Type B pancreatic cell (in vitro differentiated cells): Measurements from ENCODE around the gene TWIST2. TPM values are rescaled to one million over a fixed set of nuclear protein-coding genes. Genes with fewer than 3 reads are reported as not detected.

Experiments used
- DNase-seq: peaks from one replicate; pipeline ENCODE4 v3.0.0; 2021; ENCODE audit warnings: mixed read lengths; ENCODE audit not compliant: unreplicated experiment; ENCODE audit errors: extremely low spot score
- H3K27ac Mint-ChIP-seq: 2 replicates; pipeline ENCODE4 v1.8.0; 2021; ENCODE audit warnings: mild to moderate bottlenecking, mixed read lengths
- H3K27me3 Mint-ChIP-seq: 2 replicates; pipeline ENCODE4 v1.8.0; 2021; ENCODE audit warnings: mixed read lengths
- H3K36me3 Mint-ChIP-seq: 2 replicates; pipeline ENCODE4 v1.8.0; 2021; ENCODE audit warnings: mixed read lengths
- H3K4me1 Mint-ChIP-seq: one replicate; pipeline ENCODE4 v1.8.0; 2021; ENCODE audit warnings: mixed read lengths; ENCODE audit not compliant: unreplicated experiment
- H3K4me3 Mint-ChIP-seq: 2 replicates; pipeline ENCODE4 v1.8.0; 2021; ENCODE audit warnings: mild to moderate bottlenecking, mixed read lengths
- H3K9me3 Mint-ChIP-seq: 2 replicates; pipeline ENCODE4 v1.8.0; 2021; ENCODE audit warnings: mixed read lengths
- CTCF ChIP-seq: fragments of 200-600 bp; sonication (generic); conservative IDR thresholded peaks from 2 replicates; pipeline ENCODE4 v1.5.0; 2021; ENCODE audit warnings: antibody characterized with exemption, mild to moderate bottlenecking
- total RNA-seq: library from RNA; stranded (reverse); gene quantifications from 2 replicates; pipeline ENCODE4 v1.2.1, GENCODE V29; 2021; ENCODE audit warnings: low replicate concordance

Gene TWIST2
- total RNA-seq, 1 donor from 2014 or later: 27.3 TPM

DNA sequence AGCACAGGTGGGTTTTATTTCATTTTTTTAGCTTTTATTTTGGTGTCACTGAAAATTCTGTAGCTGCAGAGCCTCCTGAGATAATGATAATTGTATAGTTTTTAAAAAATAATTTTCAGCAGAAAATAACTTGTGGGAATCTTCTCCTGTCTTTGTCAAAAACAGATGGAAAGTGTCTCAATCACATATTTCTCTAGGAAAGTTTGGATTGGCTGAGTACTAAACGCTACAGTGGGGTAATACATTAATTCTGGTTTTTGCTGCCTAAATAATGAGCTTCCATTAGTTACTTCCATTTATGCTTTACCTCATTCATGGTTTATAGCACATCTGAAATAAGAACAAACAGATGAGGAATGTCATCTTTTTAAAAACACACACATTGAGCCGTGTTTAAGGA, 2.2 kb downstream of the TWIST2 start:
- Mint-ChIP-seq H3K27me3 (peaks cover 75% of the 10 kb centered on the region), H3K9me3 (no peaks in the 10 kb centered on the region)

DNA sequence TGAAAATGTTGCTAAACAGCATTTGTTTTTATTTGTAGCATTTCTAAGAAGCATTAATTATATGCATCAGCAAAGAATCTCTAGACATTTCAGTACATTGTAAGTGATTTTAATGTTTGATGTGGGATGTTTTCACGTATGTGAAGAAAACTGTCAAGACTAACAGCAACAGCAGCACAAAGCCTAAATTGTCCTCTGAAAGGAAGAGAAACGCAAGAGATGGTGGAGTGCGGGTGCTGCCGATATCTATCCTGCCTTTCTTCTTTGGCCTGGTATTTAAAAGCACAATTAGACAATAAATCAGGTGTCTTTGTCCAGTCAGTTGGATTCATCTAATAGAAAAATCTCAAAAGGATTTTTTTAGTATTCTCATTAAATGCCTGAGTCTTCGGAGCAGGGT, 3.1 kb downstream of the TWIST2 start:
- Mint-ChIP-seq H3K27ac (no peak overlapping the region), H3K4me1 (peaks cover 21% of the 10 kb centered on the region), H3K4me3 (peak overlapping the region; percentile 56), H3K27me3 (peaks cover 75% of the 10 kb centered on the region), H3K36me3 (peaks cover 20% of the 10 kb centered on the region), H3K9me3 (no peaks in the 10 kb centered on the region)
- no peak for DNase-seq
- TF ChIP-seq CTCF: no peak

More for the DNA sequence above, 2.2 kb downstream of the TWIST2 start:
- no peak overlapping the region for H3K27ac Mint-ChIP-seq
- peak overlapping the region; percentile 82 for H3K4me3 Mint-ChIP-seq
- peaks cover 16% of the 10 kb centered on the region for H3K36me3 Mint-ChIP-seq
- no peak for TF ChIP-seq CTCF
- no peak for DNase-seq
- peaks cover 26% of the 10 kb centered on the region for H3K4me1 Mint-ChIP-seq

DNA sequence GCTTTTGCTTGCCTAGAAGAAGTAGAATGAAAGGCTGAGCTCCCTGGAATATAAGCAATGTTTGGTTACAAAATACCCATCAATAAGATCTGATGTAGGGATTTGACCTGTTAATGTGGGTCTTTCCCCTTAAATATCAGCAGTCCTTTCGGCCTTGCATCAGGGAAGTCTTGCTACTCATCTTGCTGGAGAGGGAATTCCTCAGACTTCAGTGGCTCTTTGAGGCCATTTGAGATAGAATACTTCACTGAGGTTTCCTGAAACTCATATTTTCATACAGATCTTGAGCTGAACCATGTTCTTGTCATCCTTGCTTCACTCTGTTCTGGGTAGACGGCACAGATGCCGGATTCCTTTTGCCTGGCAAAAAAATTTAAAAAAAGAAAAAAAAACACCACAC, 3.9 kb downstream of the TWIST2 start:
- H3K27me3 Mint-ChIP-seq: peaks cover 71% of the 10 kb centered on the region
- peaks cover 18% of the 10 kb centered on the region for H3K4me1 Mint-ChIP-seq
- H3K9me3 Mint-ChIP-seq: no peaks in the 10 kb centered on the region
- DNase-seq: no peak
- H3K36me3 Mint-ChIP-seq: peaks cover 20% of the 10 kb centered on the region
- no peak overlapping the region for H3K27ac Mint-ChIP-seq
- no peak for TF ChIP-seq CTCF
- H3K4me3 Mint-ChIP-seq: peak overlapping the region; percentile 56

GRCh38 chr2:238852206-238852869, 4.5 kb downstream of the TWIST2 start:
- peaks cover 18% of the 10 kb centered on the region for H3K4me1 Mint-ChIP-seq
- H3K27ac Mint-ChIP-seq: no peak overlapping the region
- DNase-seq: no peak
- no peak for TF ChIP-seq CTCF
- peak overlapping the region; percentile 56 for H3K4me3 Mint-ChIP-seq
- H3K36me3 Mint-ChIP-seq: peaks cover 20% of the 10 kb centered on the region
- H3K27me3 Mint-ChIP-seq: peaks cover 71% of the 10 kb centered on the region
- H3K9me3 Mint-ChIP-seq: no peaks in the 10 kb centered on the region

GRCh38 chr2:238853218-238853617, 5.3 kb downstream of the TWIST2 start:
- TF ChIP-seq CTCF: no peak
- no peak for DNase-seq
- peaks cover 70% of the 10 kb centered on the region for H3K27me3 Mint-ChIP-seq
- H3K9me3 Mint-ChIP-seq: no peaks in the 10 kb centered on the region
- H3K4me3 Mint-ChIP-seq: no peak overlapping the region
- peaks cover 20% of the 10 kb centered on the region for H3K36me3 Mint-ChIP-seq
- H3K4me1 Mint-ChIP-seq: peaks cover 18% of the 10 kb centered on the region
- no peak overlapping the region for H3K27ac Mint-ChIP-seq
